Panc1 (cell line): Measurements from ENCODE around the gene DOK6. TPM values are rescaled to one million over a fixed set of nuclear protein-coding genes. Genes with fewer than 3 reads are reported as not detected.

Experiments used
- ATAC-seq: fragments of 200-7000 bp; cut with Tn5 transposase; 2 replicates; pipeline ENCODE4 v1.9.1; 2020; ENCODE audit warnings: mild to moderate bottlenecking, moderate library complexity
- BruUV-seq: library from RNA; stranded (reverse); fragments of 400-500 nt; replicated peaks from 2 replicates; lab custom pipeline; 2021; lab: Mats Ljungman, UMichigan
- CTCF ChIA-PET: fragments of 300-600 bp; sonication (Branson Sonifier 250); formaldehyde crosslinking; loops from one replicate; lab custom pipeline; 2022; ENCODE audit warnings: antibody characterized with exemption; lab: Charles Lee
- POLR2A ChIA-PET: fragments of 300-600 bp; sonication (Branson Sonifier 250); formaldehyde crosslinking; loops from one replicate; lab custom pipeline; 2022; ENCODE audit warnings: antibody characterized with exemption; lab: Charles Lee
- DNase-seq: peaks from one replicate; pipeline ENCODE4 v3.0.0-alpha.2; 2010; ENCODE audit warnings: low read depth, low spot score
- H3K27ac ChIP-seq: 2 replicates; pipeline ENCODE4 v1.5.1; 2011; ENCODE audit warnings: mild to moderate bottlenecking, low read length, inconsistent platforms
- H3K27me3 ChIP-seq: fragments of 200-500 bp; sonication (Bioruptor generic); 2 replicates; pipeline ENCODE4 v1.6.0; 2014; ENCODE audit warnings: low read length, inconsistent platforms; ENCODE audit not compliant: control insufficient read depth, insufficient read depth
- H3K36me3 ChIP-seq: fragments of 200-500 bp; sonication (Bioruptor generic); 2 replicates; pipeline ENCODE4 v1.5.1; 2014; ENCODE audit warnings: inconsistent platforms, mild to moderate bottlenecking, low read length, moderate library complexity; ENCODE audit not compliant: control insufficient read depth, insufficient read depth
- H3K4me1 ChIP-seq: 2 replicates; pipeline ENCODE4 v1.5.1; 2011; ENCODE audit warnings: inconsistent platforms, mild to moderate bottlenecking, low read length, moderate library complexity; ENCODE audit not compliant: control insufficient read depth, insufficient read depth
- H3K4me3 ChIP-seq, 2 experiments: 2 replicates each; pipeline ENCODE4 v1.5.1; 2011 to 2012; ENCODE audit warnings: low read depth in 2 of 2, low read length in 2 of 2, mild to moderate bottlenecking in 2 of 2, inconsistent platforms in 1 of 2, moderate library complexity in 1 of 2
- H3K9me3 ChIP-seq: fragments of 200-500 bp; sonication (Bioruptor generic); 2 replicates; pipeline ENCODE4 v1.5.1; 2014; ENCODE audit warnings: low read depth, mild to moderate bottlenecking, inconsistent platforms, low read length, moderate library complexity; ENCODE audit not compliant: control insufficient read depth, insufficient read depth
- POLR2AphosphoS5 ChIP-seq: IDR thresholded peaks from 2 replicates; pipeline ENCODE4 v1.6.1; 2012; ENCODE audit warnings: mild to moderate bottlenecking, low read depth, low read length, moderate library complexity
- SIN3A ChIP-seq: IDR thresholded peaks from 2 replicates; pipeline ENCODE4 v1.6.1; 2012; ENCODE audit warnings: low read depth, mild to moderate bottlenecking, low read length, moderate library complexity, borderline replicate concordance; ENCODE audit not compliant: insufficient read depth
- TCF7L2 ChIP-seq: IDR thresholded peaks from 2 replicates; pipeline ENCODE4 v1.6.1; 2011; ENCODE audit warnings: mild to moderate bottlenecking, low read depth, low read length, inconsistent platforms
- in situ Hi-C: cut with HindIII; loops from 2 replicates; pipeline ENCODE4 v1.10.0; 2016; ENCODE audit warnings: low sequenced_read_pairs, low pct_unique_long_range_greater_than_20kb
- intact Hi-C: fragments of 100-400 bp; cut with micrococcal nuclease; formaldehyde crosslinking; loops from one replicate; pipeline ENCODE4 v1.10.0; 2022; ENCODE audit not compliant: unreplicated experiment
- total RNA-seq: library from RNA; stranded (reverse); gene quantifications from one replicate; pipeline ENCODE4 v1.2.1, GENCODE V29; 2021; ENCODE audit not compliant: unreplicated experiment
- TF ChIP-seq, protein P1 (sequence below), 2 experiments: IDR thresholded peaks; 2 replicates each; pipeline ENCODE4 v1.6.1; 2011 to 2012; ENCODE audit warnings: low read depth in 2 of 2, control low read depth in 1 of 2, low read length in 1 of 2, mild to moderate bottlenecking in 1 of 2, moderate library complexity in 1 of 2; ENCODE audit not compliant: insufficient read depth in 1 of 2
- TF ChIP-seq, protein P2 (sequence below): fragments of 450-650 bp; IDR thresholded peaks from 2 replicates; pipeline ENCODE4 v1.5.1; 2017; ENCODE audit warnings: mild to moderate bottlenecking

Gene DOK6
- total RNA-seq, 1 experiment from 2014 or later, result not detected

DNA sequence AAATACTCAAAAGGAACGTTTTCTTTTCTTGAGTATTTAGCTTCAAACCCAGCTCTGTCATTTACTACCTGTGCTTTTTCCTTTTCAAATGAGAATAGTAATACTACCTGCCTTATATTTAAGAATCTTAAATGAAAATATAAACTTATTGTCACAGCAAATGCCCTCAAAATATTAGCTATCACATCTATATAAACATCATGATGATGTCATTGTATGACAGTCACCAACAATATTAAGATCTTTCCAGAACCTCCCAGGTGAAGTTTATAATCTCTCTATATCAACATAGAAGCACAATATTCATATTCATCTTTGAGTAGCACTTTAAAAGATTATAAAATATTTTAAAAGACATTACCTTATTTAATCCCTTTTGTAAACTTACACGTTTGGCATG is 92.2 kb downstream of the DOK6 start:
- TF ChIP-seq POLR2AphosphoS5 (no peak), SIN3A (no peak), TCF7L2 (no peak)
- TF ChIP-seq, protein P1, sequence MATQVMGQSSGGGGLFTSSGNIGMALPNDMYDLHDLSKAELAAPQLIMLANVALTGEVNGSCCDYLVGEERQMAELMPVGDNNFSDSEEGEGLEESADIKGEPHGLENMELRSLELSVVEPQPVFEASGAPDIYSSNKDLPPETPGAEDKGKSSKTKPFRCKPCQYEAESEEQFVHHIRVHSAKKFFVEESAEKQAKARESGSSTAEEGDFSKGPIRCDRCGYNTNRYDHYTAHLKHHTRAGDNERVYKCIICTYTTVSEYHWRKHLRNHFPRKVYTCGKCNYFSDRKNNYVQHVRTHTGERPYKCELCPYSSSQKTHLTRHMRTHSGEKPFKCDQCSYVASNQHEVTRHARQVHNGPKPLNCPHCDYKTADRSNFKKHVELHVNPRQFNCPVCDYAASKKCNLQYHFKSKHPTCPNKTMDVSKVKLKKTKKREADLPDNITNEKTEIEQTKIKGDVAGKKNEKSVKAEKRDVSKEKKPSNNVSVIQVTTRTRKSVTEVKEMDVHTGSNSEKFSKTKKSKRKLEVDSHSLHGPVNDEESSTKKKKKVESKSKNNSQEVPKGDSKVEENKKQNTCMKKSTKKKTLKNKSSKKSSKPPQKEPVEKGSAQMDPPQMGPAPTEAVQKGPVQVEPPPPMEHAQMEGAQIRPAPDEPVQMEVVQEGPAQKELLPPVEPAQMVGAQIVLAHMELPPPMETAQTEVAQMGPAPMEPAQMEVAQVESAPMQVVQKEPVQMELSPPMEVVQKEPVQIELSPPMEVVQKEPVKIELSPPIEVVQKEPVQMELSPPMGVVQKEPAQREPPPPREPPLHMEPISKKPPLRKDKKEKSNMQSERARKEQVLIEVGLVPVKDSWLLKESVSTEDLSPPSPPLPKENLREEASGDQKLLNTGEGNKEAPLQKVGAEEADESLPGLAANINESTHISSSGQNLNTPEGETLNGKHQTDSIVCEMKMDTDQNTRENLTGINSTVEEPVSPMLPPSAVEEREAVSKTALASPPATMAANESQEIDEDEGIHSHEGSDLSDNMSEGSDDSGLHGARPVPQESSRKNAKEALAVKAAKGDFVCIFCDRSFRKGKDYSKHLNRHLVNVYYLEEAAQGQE (IDR thresholded peaks at IDR 0.05; ENCODE audit: insufficient read depth in 1 of 2, low read depth in 2 of 2, low read length in 1 of 2), result no peak
- TF ChIP-seq, protein P2, sequence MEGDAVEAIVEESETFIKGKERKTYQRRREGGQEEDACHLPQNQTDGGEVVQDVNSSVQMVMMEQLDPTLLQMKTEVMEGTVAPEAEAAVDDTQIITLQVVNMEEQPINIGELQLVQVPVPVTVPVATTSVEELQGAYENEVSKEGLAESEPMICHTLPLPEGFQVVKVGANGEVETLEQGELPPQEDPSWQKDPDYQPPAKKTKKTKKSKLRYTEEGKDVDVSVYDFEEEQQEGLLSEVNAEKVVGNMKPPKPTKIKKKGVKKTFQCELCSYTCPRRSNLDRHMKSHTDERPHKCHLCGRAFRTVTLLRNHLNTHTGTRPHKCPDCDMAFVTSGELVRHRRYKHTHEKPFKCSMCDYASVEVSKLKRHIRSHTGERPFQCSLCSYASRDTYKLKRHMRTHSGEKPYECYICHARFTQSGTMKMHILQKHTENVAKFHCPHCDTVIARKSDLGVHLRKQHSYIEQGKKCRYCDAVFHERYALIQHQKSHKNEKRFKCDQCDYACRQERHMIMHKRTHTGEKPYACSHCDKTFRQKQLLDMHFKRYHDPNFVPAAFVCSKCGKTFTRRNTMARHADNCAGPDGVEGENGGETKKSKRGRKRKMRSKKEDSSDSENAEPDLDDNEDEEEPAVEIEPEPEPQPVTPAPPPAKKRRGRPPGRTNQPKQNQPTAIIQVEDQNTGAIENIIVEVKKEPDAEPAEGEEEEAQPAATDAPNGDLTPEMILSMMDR, result no peak
- ATAC-seq (no peak), DNase-seq (no peak)
- BruUV-seq, result no TSS peak
- Histone ChIP-seq H3K4me1 (no peaks in the 10 kb centered on the region), H3K4me3 (no peak overlapping the region), H3K27ac (no peak overlapping the region), H3K27me3 (no peaks in the 10 kb centered on the region), H3K36me3 (no peaks in the 10 kb centered on the region), H3K9me3 (no peaks in the 10 kb centered on the region)
- in situ Hi-C loops (no loop called here), intact Hi-C loops (no loop called here)
- CTCF ChIA-PET, result no interaction called here
- POLR2A ChIA-PET, result no interaction called here

DNA sequence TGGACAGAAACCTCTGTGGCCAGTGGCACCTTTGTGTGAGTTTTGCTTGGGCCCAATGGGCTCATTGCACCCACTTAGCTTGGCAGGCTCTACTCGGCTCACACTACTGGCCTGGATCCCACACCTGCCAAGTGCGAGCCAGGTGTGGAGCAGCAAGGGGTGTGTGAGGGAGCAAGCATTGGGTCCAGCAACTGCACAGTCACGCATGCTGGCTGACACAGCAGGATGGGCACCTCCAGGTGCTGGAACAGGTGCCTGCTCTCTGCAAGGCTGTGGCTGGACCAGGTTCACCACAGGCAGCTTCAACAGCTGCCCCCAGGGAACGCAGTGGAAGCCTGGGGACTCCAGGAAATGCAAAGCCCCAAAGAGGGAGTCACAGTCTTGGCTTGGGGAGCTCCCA is 94.2 kb downstream of the DOK6 start:
- ChIA-PET POLR2A (no interaction called here), CTCF (no interaction called here)
- no peaks in the 10 kb centered on the region for H3K4me1 ChIP-seq
- no peaks in the 10 kb centered on the region for H3K36me3 ChIP-seq
- intact Hi-C loops (no loop called here), in situ Hi-C loops (no loop called here)
- no peak for ATAC-seq
- H3K27me3 ChIP-seq, result no peaks in the 10 kb centered on the region
- no peak overlapping the region for H3K27ac ChIP-seq
- BruUV-seq, result no TSS peak
- H3K4me3 ChIP-seq, result no peak overlapping the region
- H3K9me3 ChIP-seq, result no peaks in the 10 kb centered on the region
- TF ChIP-seq, protein P2, result no peak
- TF ChIP-seq SIN3A (no peak), POLR2AphosphoS5 (no peak), TCF7L2 (no peak)
- TF ChIP-seq, protein P1 (IDR thresholded peaks at IDR 0.05; ENCODE audit: insufficient read depth in 1 of 2, low read depth in 2 of 2, low read length in 1 of 2), result no peak
- DNase-seq, result no peak
